Hematopoietic multipotent progenitor cell treated with erythropoietin and hydrocortisone succinate and interleukin-3 and kit ligand, for 4 days (in vitro differentiated cells): ENCODE data around the gene IMP3.

ENCODE experiments used
- DNase-seq: peaks from one replicate; pipeline ENCODE4 v3.0.0-alpha.2; 2015

Gene IMP3

GRCh38 chr15:75616766-75617165 is 23.3 kb downstream of the IMP3 start:
- DNase-seq: no peak

GRCh38 chr15:75606711-75607699 is 33.0 kb downstream of the IMP3 start:
- peak; percentile 96 for DNase-seq

GRCh38 chr15:75606026-75606425 is 34.0 kb downstream of the IMP3 start:
- no peak for DNase-seq

GRCh38 chr15:75599401-75599800 is 40.6 kb downstream of the IMP3 start:
- no peak for DNase-seq

- DNase-seq: no peak
Measured at GRCh38 chr15:75598361-75598760, 41.7 kb downstream of the IMP3 start.

- DNase-seq: peak; percentile 84
Measured at GRCh38 chr15:75597667-75598341, 42.2 kb downstream of the IMP3 start.

- no peak for DNase-seq
Measured at GRCh38 chr15:75596703-75597345, 43.2 kb downstream of the IMP3 start.

- DNase-seq: no peak
Measured at GRCh38 chr15:75594276-75594675, 45.7 kb downstream of the IMP3 start.

- no peak for DNase-seq
Measured at GRCh38 chr15:75591655-75592364, 48.2 kb downstream of the IMP3 start.

- DNase-seq: peak; percentile 66
Measured at GRCh38 chr15:75590239-75590638, 49.8 kb downstream of the IMP3 start.
